NCI-H146 treated with DMSO at 0.1 percent for 48 hours (cell line): ENCODE results near the gene MORC3.
"Not testable (repeated sequence)": the region's sequence is repeated elsewhere in the genome, so short reads cannot be mapped to it uniquely, and the experiment has no call there.

ENCODE experiments used
- DNase-seq: peaks from one replicate; lab custom pipeline; 2025; ENCODE audit not compliant: unreplicated experiment; lab: John Stamatoyannopoulos, UW

Gene MORC3

GRCh38 chr21:36319767-36320420, at the start of gene MORC3:
Gene MORC3, plus strand, starts transcription at chr21:36320197. Its CDS starts 68 bp downstream, at chr21:36320265.
- peak; percentile 90 for DNase-seq

DNA sequence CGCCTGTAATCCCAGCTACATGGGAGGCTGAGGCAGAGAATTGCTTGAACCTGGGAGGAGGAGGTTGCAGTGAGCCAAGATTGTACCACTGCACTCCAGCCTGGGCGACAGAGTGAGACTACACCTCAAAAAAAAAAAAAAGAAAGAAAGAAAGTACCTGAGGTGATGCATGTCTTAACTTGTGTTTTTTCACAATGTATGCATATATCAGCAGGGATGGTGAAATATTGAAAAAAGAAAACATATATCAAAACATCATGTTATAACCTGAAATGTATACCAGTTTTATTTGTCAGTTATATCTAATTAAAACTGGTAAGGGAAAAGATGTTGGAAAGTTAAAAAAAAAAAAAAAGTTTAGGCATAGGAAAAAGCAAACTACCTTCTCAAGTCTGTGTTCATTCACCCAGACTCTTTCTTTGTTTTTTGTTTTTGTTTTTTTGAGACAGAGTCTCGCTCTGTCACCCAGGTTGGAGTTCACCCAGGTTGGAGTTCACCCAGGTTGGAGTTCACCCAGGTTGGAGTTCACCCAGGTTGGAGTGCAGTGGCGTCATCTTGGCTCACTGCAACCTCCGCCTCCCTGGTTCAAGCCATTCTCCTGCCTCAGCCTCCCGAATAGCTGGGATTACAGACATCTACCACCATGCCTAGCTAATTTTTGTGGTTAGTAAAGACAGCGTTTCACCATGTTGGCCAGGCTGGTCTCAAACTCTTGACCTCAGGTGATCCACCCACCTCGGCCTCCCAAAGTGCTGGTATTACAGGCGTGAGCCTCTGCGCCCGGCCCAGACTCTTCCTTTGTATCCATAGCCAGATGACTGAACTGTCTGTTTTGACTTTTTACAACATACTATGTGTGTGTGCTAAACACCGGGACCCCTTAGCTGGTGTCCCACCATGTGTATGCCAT, 49.0 kb upstream of the MORC3 start:
- DNase-seq: not testable (repeated sequence)

GRCh38 chr21:36274128-36274527, 45.9 kb upstream of the MORC3 start:
- DNase-seq: no peak

- DNase-seq: no peak
These were observed 37.3 kb upstream of the MORC3 start for GRCh38 chr21:36282568-36283230.

- not testable (repeated sequence) for DNase-seq
These were observed 36.8 kb upstream of the MORC3 start for GRCh38 chr21:36283231-36283622.

DNA sequence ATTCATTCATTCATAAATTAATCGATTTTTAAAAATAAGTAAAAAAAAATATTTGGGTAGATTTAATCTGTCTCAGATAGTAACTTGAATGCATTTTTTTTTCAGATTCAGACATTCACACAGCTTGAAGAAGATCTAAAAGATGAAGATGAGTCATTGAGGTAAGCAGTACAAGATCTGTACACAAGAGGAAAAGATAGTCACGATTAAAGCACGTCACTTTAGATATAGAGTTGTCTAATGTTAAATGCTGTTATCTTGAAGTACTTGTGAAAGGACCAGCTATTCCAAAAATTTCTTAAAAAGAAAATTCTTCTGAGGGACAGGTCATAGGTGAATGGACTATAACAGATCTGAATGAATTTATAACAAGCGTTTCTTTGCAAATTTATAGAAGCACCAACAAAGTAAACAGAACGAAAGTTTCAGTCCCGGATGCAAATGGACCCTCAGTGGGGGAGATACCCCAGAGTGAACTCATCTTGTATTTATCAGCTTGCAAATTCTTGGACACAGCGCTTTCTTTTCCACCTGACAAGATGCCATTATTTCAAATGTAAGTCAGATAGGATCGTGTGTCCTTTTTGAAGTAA, 31.2 kb upstream of the MORC3 start:
- DNase-seq: no peak

GRCh38 chr21:36291509-36291908, 28.5 kb upstream of the MORC3 start:
- no peak for DNase-seq

GRCh38 chr21:36297406-36297937, 22.5 kb upstream of the MORC3 start:
- no peak for DNase-seq

DNA sequence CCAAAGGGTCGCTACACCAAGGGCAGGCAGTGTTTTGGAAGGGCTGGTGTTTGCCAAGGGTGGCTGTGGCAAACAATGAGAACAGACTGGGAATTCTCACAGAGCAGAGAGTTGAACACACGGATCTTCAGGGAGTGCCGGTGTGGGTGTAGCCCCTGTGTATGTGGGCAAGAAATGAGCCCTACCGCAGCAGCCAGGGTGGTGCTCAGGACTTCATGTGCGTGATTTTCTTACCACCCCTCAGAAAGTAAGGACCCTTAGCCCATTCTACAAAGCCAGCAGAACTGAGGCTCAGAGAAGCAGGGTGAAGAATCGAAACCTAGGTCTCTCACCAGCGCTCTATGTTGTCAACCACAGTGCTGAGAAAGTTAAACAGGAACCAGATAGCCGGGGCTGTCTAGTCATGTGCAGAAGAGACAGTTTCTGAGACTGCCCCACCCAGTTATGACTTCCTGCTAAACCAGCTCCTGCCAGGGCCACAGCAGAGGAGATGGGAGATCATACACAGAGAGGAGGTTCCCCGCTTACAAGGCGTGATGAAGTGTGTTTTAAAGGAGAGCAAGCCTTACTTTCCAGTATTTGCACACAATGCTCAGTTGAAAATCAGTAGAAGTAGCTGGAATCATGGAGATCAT, 21.9 kb upstream of the MORC3 start:
- DNase-seq: no peak

DNA sequence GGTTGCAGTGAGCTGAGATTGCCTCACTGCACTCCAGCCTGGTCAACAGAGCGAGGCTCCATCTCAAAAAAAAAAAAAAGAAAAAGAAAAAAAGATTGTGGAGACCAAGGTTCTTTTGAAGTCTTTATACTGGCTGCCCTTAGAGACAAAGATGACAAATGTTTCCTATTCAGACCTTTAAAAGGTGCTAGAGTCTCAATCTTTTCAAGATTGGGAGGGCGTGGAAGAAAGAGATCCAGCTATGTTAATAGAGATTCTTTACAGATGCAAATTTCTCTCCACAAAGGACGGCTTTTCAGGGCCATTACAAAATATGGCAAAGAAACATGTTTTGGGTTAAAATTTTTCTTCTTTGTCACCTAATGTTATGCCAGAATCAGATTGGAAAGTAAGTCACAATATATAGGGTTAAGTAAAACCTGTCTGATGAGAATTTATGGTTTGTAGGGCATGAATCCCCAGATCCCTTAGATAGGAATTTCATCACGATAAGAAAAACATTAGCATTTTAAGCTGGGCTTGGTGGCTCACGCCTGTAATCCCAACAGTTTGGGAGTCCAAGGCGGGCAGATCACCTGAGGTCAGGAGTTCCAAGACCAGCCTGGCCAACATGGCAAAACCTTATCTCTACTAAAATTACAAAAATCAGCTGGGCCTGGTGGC, 13.0 kb upstream of the MORC3 start:
- DNase-seq: no peak

DNA sequence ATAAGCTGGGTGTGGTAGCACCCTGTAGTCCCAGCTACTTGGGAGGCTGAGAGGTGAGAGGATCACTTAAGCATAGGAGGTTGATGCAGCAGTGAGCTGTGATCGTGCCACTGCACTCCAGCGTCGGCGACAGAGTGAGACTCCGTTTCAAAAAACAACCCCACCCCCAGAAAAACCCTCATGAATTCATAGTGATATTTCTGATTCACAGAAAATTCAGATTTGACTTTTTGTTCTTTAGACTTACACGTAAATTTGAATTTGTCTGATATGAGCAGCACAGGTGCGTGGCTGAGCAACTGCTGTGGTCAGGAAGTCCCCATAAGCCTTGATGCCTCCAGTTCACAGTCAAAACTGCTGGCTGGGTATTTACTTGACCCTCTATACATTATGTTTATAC, 10.0 kb upstream of the MORC3 start:
- no peak for DNase-seq

DNA sequence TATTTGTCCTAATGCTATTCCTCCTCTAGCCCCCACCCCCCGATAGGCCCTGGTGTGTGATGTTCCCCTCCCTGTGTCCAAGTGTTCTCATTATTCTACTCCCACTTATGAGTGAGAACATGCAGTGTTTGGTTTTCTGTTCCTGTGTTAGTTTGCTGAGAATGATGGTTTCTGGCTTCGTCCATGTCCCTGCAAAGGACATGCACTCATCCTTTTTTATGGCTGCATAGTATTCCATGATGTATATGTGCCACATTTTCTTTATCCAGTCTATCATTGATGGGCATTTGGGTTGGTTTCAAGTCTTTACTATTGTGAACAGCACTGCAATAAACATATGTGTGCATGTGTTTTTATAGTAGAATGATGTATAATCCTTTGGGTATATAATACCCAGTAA, 6.6 kb upstream of the MORC3 start:
- not testable (repeated sequence) for DNase-seq

GRCh38 chr21:36316045-36316444, 4.0 kb upstream of the MORC3 start:
- not testable (repeated sequence) for DNase-seq

DNA sequence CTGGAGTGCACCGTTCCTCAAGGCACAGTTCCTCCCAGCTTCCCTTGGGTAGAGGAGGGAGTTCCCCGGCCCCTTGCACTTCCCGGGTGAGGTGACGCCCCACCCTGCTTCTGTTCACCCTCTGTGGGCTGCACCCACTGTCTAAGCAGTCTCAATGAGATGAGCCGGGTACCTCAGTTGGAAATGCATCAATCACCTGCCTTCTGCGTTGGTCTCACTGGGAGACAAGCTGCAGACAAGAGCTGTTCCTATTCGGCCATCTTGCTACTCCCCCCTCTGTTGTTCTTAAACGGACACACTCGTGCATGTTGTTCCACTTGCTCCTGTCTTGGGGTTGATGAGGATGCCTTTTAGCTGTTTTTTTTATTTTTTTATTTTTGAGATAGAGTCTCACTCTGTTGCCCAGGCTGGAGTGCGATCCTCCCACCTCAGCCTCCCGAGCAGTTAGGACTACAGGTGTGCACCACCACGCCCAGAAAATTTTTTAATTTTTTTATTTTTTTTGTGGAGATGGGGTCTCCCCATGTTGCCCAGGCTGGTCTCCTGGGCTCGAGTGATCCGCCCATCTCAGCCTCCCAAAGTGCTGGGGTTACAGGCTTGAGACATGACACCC, 3.0 kb upstream of the MORC3 start:
- DNase-seq: no peak

GRCh38 chr21:36319406-36319766, 611 bp upstream of the MORC3 start:
- DNase-seq: not testable (repeated sequence)

- DNase-seq: peak; percentile 36
These were observed 676 bp downstream of the MORC3 start for GRCh38 chr21:36320421-36321324.

GRCh38 chr21:36321325-36322082, 1.5 kb downstream of the MORC3 start:
- peak; percentile 15 for DNase-seq

- DNase-seq: no peak
These were observed 2.1 kb downstream of the MORC3 start for GRCh38 chr21:36322083-36322424.
